Adrenal gland (tissue), 12 donors: ENCODE data around the gene VENTX. TPM values are rescaled to one million over a fixed set of nuclear protein-coding genes. Genes with fewer than 3 reads are reported as not detected.

Experiments used
- DNase-seq, 7 donors: peaks; one replicate each; pipeline ENCODE4 v3.0.0-alpha.2; 2019 to 2020
- H3K27ac ChIP-seq, 5 donors: fragments of 200-600 bp; sonication (generic) in 4 of 5; 1 replicate in 3 of 5; 2 replicates in 2 of 5; pipeline versions ENCODE4 v1.5.1 to v1.8.0; 2016 to 2020; ENCODE audit warnings: mild to moderate bottlenecking in 1 of 5
- H3K27me3 ChIP-seq: fragments of 200-600 bp; 2 replicates; pipeline ENCODE4 v1.8.0; 2021
- H3K36me3 ChIP-seq, 2 donors: fragments of 200-600 bp; replicated peaks in 1 of 2; 1 replicate in 1 of 2; 2 replicates in 1 of 2; pipeline versions ENCODE4 v1.5.1 to v1.8.0; 2018 to 2022
- H3K4me1 ChIP-seq, 2 donors: fragments of 200-600 bp; replicated peaks in 1 of 2; 1 replicate in 1 of 2; 2 replicates in 1 of 2; pipeline versions ENCODE4 v1.5.1 to v1.8.0; 2018 to 2021
- H3K4me3 ChIP-seq, 4 donors: fragments of 200-600 bp; sonication (generic) in 3 of 4; one replicate each; pipeline ENCODE4 v1.5.1; 2016 to 2018
- H3K9me3 ChIP-seq, 3 donors: fragments of 200-600 bp; sonication (generic) in 1 of 3; replicated peaks in 1 of 3; 1 replicate in 2 of 3; 2 replicates in 1 of 3; pipeline versions ENCODE4 v1.5.1 to v1.8.0; 2016 to 2021
- POLR2A ChIP-seq, 2 donors: fragments of 450-650 bp; IDR thresholded peaks; one replicate each; pipeline ENCODE4 v1.6.1; 2017; ENCODE audit warnings: antibody characterized with exemption in 2 of 2, mild to moderate bottlenecking in 2 of 2, moderate library complexity in 1 of 2
- WGBS, 4 donors: extraction: QIAGEN DNeasy Blood & Tissue Kit in 2 of 4; methylation state at CpG; one replicate each; pipeline versions ENCODE4 v1.1.5 to v1.1.7; 2013 to 2017; 5-methylcytosine and 5-hydroxymethylcytosine counted together
- intact Hi-C, 2 donors: fragments of 100-400 bp; cut with DNase I; formaldehyde crosslinking; loops; one replicate each; pipeline versions ENCODE4 v1.14.1 to v1.15.0; 2022 to 2023
- polyA plus RNA-seq, 3 donors: library from polyadenylated mRNA; stranded (reverse); fragments of 200-250 nt in 2 of 3; fragments of 350-450 nt in 1 of 3; fragmentation: Illumina TruSeq in 1 of 3; extraction: RNeasy Lipid Tissue Mini Kit (QIAGEN cat#74804) in 1 of 3; gene quantifications; one replicate each; pipeline ENCODE4 v1.2.3, GENCODE V29; 2013 to 2014
- total RNA-seq, 9 donors: library from RNA; depleted of rRNA in 4 of 9; stranded (reverse); fragments of >200 nt in 4 of 9; fragments of 120-200 nt in 1 of 9; fragmentation: NEBNext Ultra II Directional in 1 of 9; extraction: Animal tissue kit (Norgen Biotek cat#: 25700) in 1 of 9; gene quantifications; one replicate each; pipeline versions ENCODE4 v1.1.0 to v1.2.4, GENCODE V29; 2013 to 2023
- TF ChIP-seq, protein P1 (sequence below), 6 experiments: fragments of 450-650 bp in 4 of 6; fragments of 200-600 bp in 2 of 6; sonication (generic) in 1 of 6; IDR thresholded peaks; 1 replicate in 5 of 6; 2 replicates in 1 of 6; pipeline versions ENCODE4 v1.5.1 to v1.8.0; 2016 to 2021; ENCODE audit warnings: antibody characterized with exemption in 6 of 6, mild to moderate bottlenecking in 2 of 6, moderate library complexity in 1 of 6
- donor health status: healthy with polysubstance abuse.
- donor health status: Bipolar disorder and iron deficiency.
- donor health status: DM: yes; HTN: yes; CAD: no.
- donor health status: DM: no; HTN: no; CAD: no.
- donor health status: DM: no; HTN: no; CAD: no.
- donor health status: DM: yes; HTN: yes; CAD: no.

The VENTX gene
- total and polyA plus RNA-seq, 12 donors = 0.06 to 4.4 (median 1.4) TPM

DNA sequence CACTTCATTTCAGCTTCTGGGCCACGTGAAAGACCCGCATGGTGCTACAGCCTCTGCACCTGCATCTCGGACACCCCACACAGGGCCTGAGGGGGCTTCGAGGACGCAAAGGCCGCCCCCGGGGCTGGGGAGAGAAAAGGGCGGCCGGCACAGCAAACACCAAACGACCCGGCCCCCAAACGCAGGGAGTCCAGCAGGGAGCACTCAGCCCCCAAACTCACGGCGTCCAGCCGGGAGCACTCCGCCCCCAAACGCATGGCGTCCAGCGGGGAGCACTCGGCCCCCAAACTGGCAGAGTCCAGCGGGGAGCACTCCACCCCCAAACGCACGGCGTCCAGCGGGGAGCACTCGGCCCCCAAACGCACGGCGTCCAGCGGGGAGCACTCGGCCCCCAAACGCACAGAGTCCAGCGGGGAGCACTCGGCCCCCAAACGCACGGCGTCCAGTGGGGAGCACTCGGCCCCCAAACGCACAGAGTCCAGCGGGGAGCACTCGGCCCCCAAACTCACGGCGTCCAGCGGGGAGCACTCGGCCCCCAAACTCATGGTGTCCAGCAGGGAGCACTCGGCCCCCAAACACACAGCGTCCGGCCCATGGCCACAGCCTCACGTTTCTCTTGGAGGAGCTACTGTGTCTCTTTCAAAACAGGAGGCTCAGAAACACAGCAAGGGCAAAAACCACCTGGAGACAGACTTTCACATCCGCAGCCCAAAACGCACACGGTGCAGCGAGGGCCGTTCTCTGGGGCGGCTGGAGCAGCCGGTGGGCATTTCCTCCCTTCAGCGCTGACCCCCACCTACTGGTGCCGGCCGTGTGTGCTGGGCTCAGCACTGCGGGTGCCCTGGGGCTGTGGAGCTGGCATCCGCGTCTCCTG lies 34.6 kb upstream of the VENTX start:
- no peak overlapping the region for H3K4me3 ChIP-seq
- no peaks in the 10 kb centered on the region for H3K4me1 ChIP-seq
- H3K27me3 ChIP-seq = no peaks in the 10 kb centered on the region
- no peaks in the 10 kb centered on the region for H3K36me3 ChIP-seq
- intact Hi-C loops = no loop called here
- no peaks in the 10 kb centered on the region for H3K9me3 ChIP-seq
- no peak for DNase-seq
- WGBS, 4 donors = 86 to 89% (median 88%) methylated on average over 16 to 60 of the region's 62 CpGs
- H3K27ac ChIP-seq = no peak overlapping the region
- TF ChIP-seq, protein P1, sequence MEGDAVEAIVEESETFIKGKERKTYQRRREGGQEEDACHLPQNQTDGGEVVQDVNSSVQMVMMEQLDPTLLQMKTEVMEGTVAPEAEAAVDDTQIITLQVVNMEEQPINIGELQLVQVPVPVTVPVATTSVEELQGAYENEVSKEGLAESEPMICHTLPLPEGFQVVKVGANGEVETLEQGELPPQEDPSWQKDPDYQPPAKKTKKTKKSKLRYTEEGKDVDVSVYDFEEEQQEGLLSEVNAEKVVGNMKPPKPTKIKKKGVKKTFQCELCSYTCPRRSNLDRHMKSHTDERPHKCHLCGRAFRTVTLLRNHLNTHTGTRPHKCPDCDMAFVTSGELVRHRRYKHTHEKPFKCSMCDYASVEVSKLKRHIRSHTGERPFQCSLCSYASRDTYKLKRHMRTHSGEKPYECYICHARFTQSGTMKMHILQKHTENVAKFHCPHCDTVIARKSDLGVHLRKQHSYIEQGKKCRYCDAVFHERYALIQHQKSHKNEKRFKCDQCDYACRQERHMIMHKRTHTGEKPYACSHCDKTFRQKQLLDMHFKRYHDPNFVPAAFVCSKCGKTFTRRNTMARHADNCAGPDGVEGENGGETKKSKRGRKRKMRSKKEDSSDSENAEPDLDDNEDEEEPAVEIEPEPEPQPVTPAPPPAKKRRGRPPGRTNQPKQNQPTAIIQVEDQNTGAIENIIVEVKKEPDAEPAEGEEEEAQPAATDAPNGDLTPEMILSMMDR (IDR thresholded peaks at IDR 0.05) = no peak
- TF ChIP-seq POLR2A (IDR thresholded peaks at IDR 0.05) = no peak

DNA sequence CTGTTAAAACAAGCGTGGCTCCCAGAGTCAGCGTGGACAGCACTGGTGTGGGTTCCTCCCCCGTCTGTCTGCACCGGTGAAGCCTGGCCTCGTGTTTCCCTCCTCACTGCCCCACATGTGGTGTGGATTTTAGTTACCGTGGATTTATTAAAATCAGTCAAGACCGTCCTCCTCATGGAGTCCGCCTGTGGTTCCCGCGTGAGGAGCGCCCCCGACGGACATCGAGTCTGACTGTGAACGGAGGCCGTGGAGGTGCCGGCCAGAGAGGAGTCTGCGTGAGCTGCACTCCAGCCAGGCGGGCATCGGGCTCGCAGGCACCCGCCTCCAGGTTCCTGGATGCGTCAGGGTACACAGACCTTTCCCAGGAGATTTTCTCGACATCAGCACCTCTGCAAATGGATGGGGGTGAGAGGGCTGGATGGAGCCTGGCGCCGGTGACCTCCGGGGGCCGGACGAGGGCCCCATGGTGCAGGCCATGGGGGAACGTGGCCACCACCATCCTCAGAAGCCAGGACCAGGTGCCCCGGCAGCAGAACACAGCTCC lies 33.9 kb upstream of the VENTX start:
- no peak for DNase-seq
- 90 to 92% (median 91%) methylated on average over 15 to 31 of the region's 31 CpGs for WGBS, 4 donors
- TF ChIP-seq, protein P1 (IDR thresholded peaks at IDR 0.05) = no peak
- no peak for TF ChIP-seq POLR2A (IDR thresholded peaks at IDR 0.05)
- Histone ChIP-seq H3K4me3 (no peak overlapping the region), H3K27ac (no peak overlapping the region), H3K27me3 (no peaks in the 10 kb centered on the region), H3K36me3 (no peaks in the 10 kb centered on the region), H3K4me1 (no peaks in the 10 kb centered on the region), H3K9me3 (no peaks in the 10 kb centered on the region)
- intact Hi-C loops = no loop called here

DNA sequence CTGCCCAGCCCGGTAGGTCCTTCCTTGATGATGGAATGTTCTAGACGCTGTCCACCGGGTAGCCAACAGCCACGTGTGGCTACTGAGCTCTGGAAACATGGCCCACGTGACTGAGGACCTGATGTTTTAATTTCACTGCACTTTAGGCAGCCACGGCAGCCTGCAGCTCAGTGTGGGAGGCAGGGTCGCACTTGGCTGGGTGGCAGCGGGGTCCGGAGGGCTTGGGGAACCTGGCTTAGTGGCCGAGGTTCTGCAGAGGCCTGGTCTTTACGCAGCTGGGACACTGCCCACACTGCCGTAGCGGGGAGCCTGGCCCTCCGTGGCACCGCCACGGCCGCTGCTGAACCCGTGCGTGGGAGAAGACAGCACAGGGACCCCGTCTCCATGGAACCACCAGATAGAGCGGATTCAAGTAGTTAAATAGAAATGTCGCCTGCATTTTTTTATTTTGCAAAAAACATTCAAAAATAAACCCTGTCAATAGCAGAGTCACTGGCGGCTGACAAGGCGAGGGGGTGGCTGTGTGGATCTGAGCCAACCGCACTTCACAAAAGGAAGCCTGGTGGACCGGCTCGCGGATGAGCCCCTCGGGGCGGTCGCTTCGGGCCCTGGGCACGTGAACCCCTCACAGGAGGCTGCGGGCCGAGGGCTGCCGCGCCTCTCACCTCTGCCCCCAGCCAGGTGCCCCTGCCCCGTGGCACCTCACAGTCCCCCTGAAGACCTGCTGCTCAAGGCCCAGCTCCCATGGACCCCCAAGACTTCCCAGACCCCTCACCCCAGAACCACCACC lies 33.2 kb upstream of the VENTX start:
- no peaks in the 10 kb centered on the region for H3K4me1 ChIP-seq
- H3K9me3 ChIP-seq = no peaks in the 10 kb centered on the region
- H3K4me3 ChIP-seq = no peak overlapping the region
- 91 to 96% (median 94%) methylated on average over 29 to 38 of the region's 38 CpGs for WGBS, 4 donors
- H3K27ac ChIP-seq = no peak overlapping the region
- DNase-seq = no peak
- H3K36me3 ChIP-seq = no peaks in the 10 kb centered on the region
- no peak for TF ChIP-seq POLR2A (IDR thresholded peaks at IDR 0.05)
- TF ChIP-seq, protein P1 (IDR thresholded peaks at IDR 0.05) = no peak
- H3K27me3 ChIP-seq = no peaks in the 10 kb centered on the region
- intact Hi-C loops = no loop called here

- WGBS, 4 donors = 87 to 90% (median 88%) methylated on average over 8 to 23 of the region's 23 CpGs
- intact Hi-C loops = no loop called here
- Histone ChIP-seq H3K27me3 (no peaks in the 10 kb centered on the region), H3K27ac (no peak overlapping the region), H3K4me1 (no peaks in the 10 kb centered on the region), H3K9me3 (no peaks in the 10 kb centered on the region), H3K36me3 (no peaks in the 10 kb centered on the region), H3K4me3 (no peak overlapping the region)
- no peak for TF ChIP-seq POLR2A (IDR thresholded peaks at IDR 0.05)
- TF ChIP-seq, protein P1 (IDR thresholded peaks at IDR 0.05) = no peak
- no peak for DNase-seq
These were observed 32.5 kb upstream of the VENTX start for GRCh38 chr10:133205146-133205545.
